Activated B cell treated with CpG ODN at 0.5 μM for 24 hours (primary cell): Measurements from ENCODE around the gene OR51B2. TPM values are rescaled to one million over a fixed set of nuclear protein-coding genes. Genes with fewer than 3 reads are reported as not detected.
"Not testable (repeated sequence)": the region's sequence is repeated elsewhere in the genome, so short reads cannot be mapped to it uniquely, and the experiment has no call there.

Experiments used
- ATAC-seq: fragments of 200-7000 bp; cut with Tn5 transposase; one replicate; pipeline ENCODE4 v1.10.0; 2021; ENCODE audit warnings: low read depth, mild to moderate bottlenecking, moderate library complexity
- CTCF ChIA-PET: fragments of 350-600 bp; sonication (Branson Sonifier 250); formaldehyde crosslinking; loops from one replicate; lab custom pipeline; 2021; ENCODE audit warnings: antibody characterized with exemption; lab: Charles Lee
- POLR2A ChIA-PET: fragments of 350-600 bp; sonication (Branson Sonifier 250); formaldehyde crosslinking; loops from one replicate; lab custom pipeline; 2021; ENCODE audit warnings: antibody characterized with exemption; lab: Charles Lee
- DNase-seq: peaks from one replicate; pipeline ENCODE4 v3.0.0; 2022
- H3K27ac Mint-ChIP-seq: one replicate; pipeline ENCODE4 v1.8.0; 2020; ENCODE audit warnings: mixed read lengths
- H3K27me3 Mint-ChIP-seq: one replicate; pipeline ENCODE4 v1.8.0; 2021; ENCODE audit warnings: mixed read lengths
- H3K36me3 Mint-ChIP-seq: one replicate; pipeline ENCODE4 v1.8.0; 2021; ENCODE audit warnings: low read depth, mixed read lengths
- H3K4me1 Mint-ChIP-seq: one replicate; pipeline ENCODE4 v1.8.0; 2021; ENCODE audit warnings: mixed read lengths
- H3K4me3 Mint-ChIP-seq: one replicate; pipeline ENCODE4 v1.8.0; 2020; ENCODE audit warnings: mild to moderate bottlenecking, mixed read lengths
- H3K9me3 Mint-ChIP-seq: one replicate; pipeline ENCODE4 v1.8.0; 2020; ENCODE audit warnings: mixed read lengths
- CTCF ChIP-seq: fragments of 200-600 bp; IDR thresholded peaks from one replicate; pipeline ENCODE4 v1.8.0; 2022; ENCODE audit warnings: antibody characterized with exemption, mild to moderate bottlenecking
- intact Hi-C: fragments of 100-400 bp; cut with micrococcal nuclease; formaldehyde crosslinking; loops from one replicate; pipeline ENCODE4 v1.15.1; 2024
- total RNA-seq: library from RNA; stranded (reverse); gene quantifications from 2 replicates; pipeline ENCODE4 v1.2.3, GENCODE V29; 2022

OR51B2 gene
- total RNA-seq, 1 donor from 2014 or later = not detected

- H3K36me3 Mint-ChIP-seq = no peaks in the 10 kb centered on the region
- H3K4me1 Mint-ChIP-seq = no peaks in the 10 kb centered on the region
- H3K27me3 Mint-ChIP-seq = no peaks in the 10 kb centered on the region
- H3K27ac Mint-ChIP-seq = no peak overlapping the region
- intact Hi-C loops = no loop called here
- H3K9me3 Mint-ChIP-seq = no peaks in the 10 kb centered on the region
- ChIA-PET POLR2A (no interaction called here), CTCF (no interaction called here)
- ATAC-seq (no peak), DNase-seq (no peak)
- H3K4me3 Mint-ChIP-seq = no peak overlapping the region
- TF ChIP-seq CTCF = no peak
Observed at GRCh38 chr11:5364214-5364613, 40.1 kb upstream of the OR51B2 start.

- intact Hi-C loops = no loop called here
Observed at GRCh38 chr11:5363679-5364078, 39.6 kb upstream of the OR51B2 start.

GRCh38 chr11:5362017-5362625, 38.0 kb upstream of the OR51B2 start:
- intact Hi-C loops = no loop called here
- no peak for TF ChIP-seq CTCF
- H3K27me3 Mint-ChIP-seq = no peaks in the 10 kb centered on the region
- POLR2A ChIA-PET = no interaction called here
- no peak for ATAC-seq
- CTCF ChIA-PET = no interaction called here
- no peaks in the 10 kb centered on the region for H3K36me3 Mint-ChIP-seq
- no peaks in the 10 kb centered on the region for H3K9me3 Mint-ChIP-seq
- no peak overlapping the region for H3K4me3 Mint-ChIP-seq
- no peak overlapping the region for H3K27ac Mint-ChIP-seq
- no peak for DNase-seq
- H3K4me1 Mint-ChIP-seq = no peaks in the 10 kb centered on the region

More at GRCh38 chr11:5363679-5364078, 39.6 kb upstream of the OR51B2 start:
- Mint-ChIP-seq H3K4me1 (no peaks in the 10 kb centered on the region), H3K4me3 (no peak overlapping the region), H3K9me3 (no peaks in the 10 kb centered on the region), H3K27ac (no peak overlapping the region), H3K36me3 (no peaks in the 10 kb centered on the region), H3K27me3 (no peaks in the 10 kb centered on the region)
- no peak for ATAC-seq
- ChIA-PET CTCF (no interaction called here), POLR2A (no interaction called here)
- TF ChIP-seq CTCF = no peak
- DNase-seq = no peak

GRCh38 chr11:5356031-5356430, 31.9 kb upstream of the OR51B2 start:
- intact Hi-C loops, CTCF ChIA-PET, H3K4me1 Mint-ChIP-seq, H3K4me3 Mint-ChIP-seq, ATAC-seq, H3K27ac Mint-ChIP-seq, H3K9me3 Mint-ChIP-seq, H3K27me3 Mint-ChIP-seq, POLR2A ChIA-PET, DNase-seq, H3K36me3 Mint-ChIP-seq: not testable (repeated sequence)

GRCh38 chr11:5351208-5351607, 27.1 kb upstream of the OR51B2 start, which contains the start of gene OR51B6:
Gene OR51B6 (plus strand): TSS chr11:5351508. CDS start chr11:5351508, 0 bp downstream.
- POLR2A ChIA-PET = no interaction called here
- intact Hi-C loops = no loop called here
- Mint-ChIP-seq H3K4me1 (no peaks in the 10 kb centered on the region), H3K27ac (no peak within 1 kb of the TSS), H3K27me3 (peaks cover 7% of the 10 kb centered on the region), H3K36me3 (no peaks in the 10 kb centered on the region), H3K9me3 (no peaks in the 10 kb centered on the region), H3K4me3 (no peak within 1 kb of the TSS)
- CTCF ChIA-PET = no interaction called here
- DNase-seq (no peak), ATAC-seq (no peak)
- TF ChIP-seq CTCF = no peak

GRCh38 chr11:5349550-5349949, 25.5 kb upstream of the OR51B2 start:
- H3K4me3 Mint-ChIP-seq = no peak overlapping the region
- POLR2A ChIA-PET = no interaction called here
- DNase-seq (no peak), ATAC-seq (no peak)
- intact Hi-C loops = no loop called here
- H3K27me3 Mint-ChIP-seq = peaks cover 5% of the 10 kb centered on the region
- no peaks in the 10 kb centered on the region for H3K9me3 Mint-ChIP-seq
- no peak for TF ChIP-seq CTCF
- CTCF ChIA-PET = no interaction called here
- no peaks in the 10 kb centered on the region for H3K4me1 Mint-ChIP-seq
- no peaks in the 10 kb centered on the region for H3K36me3 Mint-ChIP-seq
- no peak overlapping the region for H3K27ac Mint-ChIP-seq
